Measurements from ENCODE around the gene CACNG5.

The CACNG5 gene

GRCh38 chr17:66841328-66841727 lies 6.4 kb downstream of the CACNG5 start:
- peak in 1 of 2 donors; percentile 33 for DNase-seq
- no peaks in the 10 kb centered on the region for H3K36me3 ChIP-seq (ENCODE audit: control insufficient read depth in 1 of 2, insufficient read depth in 2 of 2, low read length in 2 of 2)
- no peak overlapping the region for H3K4me3 ChIP-seq (ENCODE audit: low read depth, low read length)
- H3K79me1 ChIP-seq (ENCODE audit: low read length), result no peaks in the 10 kb centered on the region
- WGBS (ENCODE audit: extremely low coverage, insufficient coverage, insufficient read length), result no CpG with 5 or more reads among the region's 4 CpGs
- H3K14ac ChIP-seq (ENCODE audit: low read length), result no peak overlapping the region
- H3K27me3 ChIP-seq (ENCODE audit: insufficient read depth, low read length), result no peaks in the 10 kb centered on the region
- H3K18ac ChIP-seq (ENCODE audit: low read length), result no peak overlapping the region
- no peak overlapping the region for H3K9ac ChIP-seq (ENCODE audit: low read length)
- peaks cover 5% of the 10 kb centered on the region for H3K9me3 ChIP-seq (ENCODE audit: insufficient read depth, low read depth, low read length)
- no peak overlapping the region for H2BK120ac ChIP-seq (ENCODE audit: insufficient read depth, low read length, poor library complexity)
- no peak overlapping the region for H2AFZ ChIP-seq (ENCODE audit: insufficient read depth, low read length, poor library complexity)
- no peak overlapping the region for H3K23ac ChIP-seq (ENCODE audit: low read length)
- H2BK5ac ChIP-seq (ENCODE audit: low read depth, low read length, poor library complexity), result no peak overlapping the region
- no peak overlapping the region for H3K27ac ChIP-seq (ENCODE audit: low read depth, low read length)
- H2AK5ac ChIP-seq (ENCODE audit: low read length), result no peak overlapping the region
- no peak overlapping the region for H4K91ac ChIP-seq (ENCODE audit: low read depth, low read length)
- H3K79me2 ChIP-seq (ENCODE audit: control insufficient read depth, insufficient read depth, low read length, poor library complexity), result no peaks in the 10 kb centered on the region
- H3K4me1 ChIP-seq (ENCODE audit: control insufficient read depth in 1 of 2, insufficient read depth in 2 of 2, low read length in 2 of 2), result no peaks in the 10 kb centered on the region
- no peak overlapping the region for H4K8ac ChIP-seq (ENCODE audit: low read depth, low read length)
- no peak overlapping the region for H4K12ac ChIP-seq (ENCODE audit: low read depth, low read length)
- no peak overlapping the region for H3K4me2 ChIP-seq (ENCODE audit: low read length)
- no peak overlapping the region for H3K4ac ChIP-seq (ENCODE audit: low read depth, low read length)
- H2BK12ac ChIP-seq (ENCODE audit: low read length), result no peak overlapping the region

- Histone ChIP-seq H4K12ac (ENCODE audit: low read depth, low read length) (no peak overlapping the region), H3K18ac (ENCODE audit: low read length) (no peak overlapping the region), H3K4me3 (ENCODE audit: low read depth, low read length) (no peak overlapping the region), H3K27ac (ENCODE audit: low read depth, low read length) (no peak overlapping the region), H3K36me3 (ENCODE audit: control insufficient read depth in 1 of 2, insufficient read depth in 2 of 2, low read length in 2 of 2) (no peaks in the 10 kb centered on the region), H2BK12ac (ENCODE audit: low read length) (no peak overlapping the region), H2BK120ac (ENCODE audit: insufficient read depth, low read length, poor library complexity) (no peak overlapping the region), H3K27me3 (ENCODE audit: insufficient read depth, low read length) (no peaks in the 10 kb centered on the region), H3K4me2 (ENCODE audit: low read length) (no peak overlapping the region), H2AK5ac (ENCODE audit: low read length) (no peak overlapping the region), H3K4me1 (ENCODE audit: control insufficient read depth in 1 of 2, insufficient read depth in 2 of 2, low read length in 2 of 2) (no peaks in the 10 kb centered on the region), H3K23ac (ENCODE audit: low read length) (no peak overlapping the region), H2BK5ac (ENCODE audit: low read depth, low read length, poor library complexity) (no peak overlapping the region), H3K4ac (ENCODE audit: low read depth, low read length) (no peak overlapping the region), H3K9me3 (ENCODE audit: insufficient read depth, low read depth, low read length) (peaks cover 5% of the 10 kb centered on the region), H4K8ac (ENCODE audit: low read depth, low read length) (no peak overlapping the region), H3K14ac (ENCODE audit: low read length) (no peak overlapping the region), H2AFZ (ENCODE audit: insufficient read depth, low read length, poor library complexity) (no peak overlapping the region), H4K91ac (ENCODE audit: low read depth, low read length) (no peak overlapping the region), H3K79me1 (ENCODE audit: low read length) (no peaks in the 10 kb centered on the region), H3K9ac (ENCODE audit: low read length) (no peak overlapping the region), H3K79me2 (ENCODE audit: control insufficient read depth, insufficient read depth, low read length, poor library complexity) (no peaks in the 10 kb centered on the region)
- WGBS (ENCODE audit: extremely low coverage, insufficient coverage, insufficient read length), result no CpG with 5 or more reads among the region's 4 CpGs
- no peak for DNase-seq
These were observed 6.8 kb downstream of the CACNG5 start for GRCh38 chr17:66841744-66842143.

- Histone ChIP-seq H3K4ac (ENCODE audit: low read depth, low read length) (no peak overlapping the region), H4K91ac (ENCODE audit: low read depth, low read length) (no peak overlapping the region), H3K27me3 (ENCODE audit: insufficient read depth, low read length) (no peaks in the 10 kb centered on the region), H3K4me3 (ENCODE audit: low read depth, low read length) (no peak overlapping the region), H3K23ac (ENCODE audit: low read length) (no peak overlapping the region), H3K27ac (ENCODE audit: low read depth, low read length) (no peak overlapping the region), H3K4me2 (ENCODE audit: low read length) (no peak overlapping the region), H2BK120ac (ENCODE audit: insufficient read depth, low read length, poor library complexity) (no peak overlapping the region), H3K9me3 (ENCODE audit: insufficient read depth, low read depth, low read length) (peaks cover 9% of the 10 kb centered on the region), H2AK5ac (ENCODE audit: low read length) (no peak overlapping the region), H3K18ac (ENCODE audit: low read length) (no peak overlapping the region), H3K9ac (ENCODE audit: low read length) (no peak overlapping the region), H3K79me2 (ENCODE audit: control insufficient read depth, insufficient read depth, low read length, poor library complexity) (no peaks in the 10 kb centered on the region), H4K12ac (ENCODE audit: low read depth, low read length) (no peak overlapping the region), H3K14ac (ENCODE audit: low read length) (no peak overlapping the region), H3K4me1 (ENCODE audit: control insufficient read depth in 1 of 2, insufficient read depth in 2 of 2, low read length in 2 of 2) (no peaks in the 10 kb centered on the region), H3K36me3 (ENCODE audit: control insufficient read depth in 1 of 2, insufficient read depth in 2 of 2, low read length in 2 of 2) (no peaks in the 10 kb centered on the region), H3K79me1 (ENCODE audit: low read length) (no peaks in the 10 kb centered on the region), H2BK5ac (ENCODE audit: low read depth, low read length, poor library complexity) (no peak overlapping the region), H4K8ac (ENCODE audit: low read depth, low read length) (no peak overlapping the region), H2AFZ (ENCODE audit: insufficient read depth, low read length, poor library complexity) (no peak overlapping the region), H2BK12ac (ENCODE audit: low read length) (no peak overlapping the region)
- no CpG with 5 or more reads among the region's 5 CpGs for WGBS (ENCODE audit: extremely low coverage, insufficient coverage, insufficient read length)
- DNase-seq, result no peak
These were observed 7.6 kb downstream of the CACNG5 start for GRCh38 chr17:66842505-66842904.

GRCh38 chr17:66842959-66843358 lies 8.0 kb downstream of the CACNG5 start:
- Histone ChIP-seq H3K18ac (ENCODE audit: low read length) (no peak overlapping the region), H2BK12ac (ENCODE audit: low read length) (no peak overlapping the region), H3K4me2 (ENCODE audit: low read length) (no peak overlapping the region), H3K23ac (ENCODE audit: low read length) (no peak overlapping the region), H3K14ac (ENCODE audit: low read length) (no peak overlapping the region), H3K4ac (ENCODE audit: low read depth, low read length) (no peak overlapping the region), H2AFZ (ENCODE audit: insufficient read depth, low read length, poor library complexity) (no peak overlapping the region), H3K36me3 (ENCODE audit: control insufficient read depth in 1 of 2, insufficient read depth in 2 of 2, low read length in 2 of 2) (no peaks in the 10 kb centered on the region), H3K9ac (ENCODE audit: low read length) (no peak overlapping the region), H3K4me1 (ENCODE audit: control insufficient read depth in 1 of 2, insufficient read depth in 2 of 2, low read length in 2 of 2) (no peaks in the 10 kb centered on the region), H4K8ac (ENCODE audit: low read depth, low read length) (no peak overlapping the region), H3K4me3 (ENCODE audit: low read depth, low read length) (no peak overlapping the region), H4K91ac (ENCODE audit: low read depth, low read length) (no peak overlapping the region), H4K12ac (ENCODE audit: low read depth, low read length) (no peak overlapping the region), H3K27ac (ENCODE audit: low read depth, low read length) (no peak overlapping the region), H2BK5ac (ENCODE audit: low read depth, low read length, poor library complexity) (no peak overlapping the region), H3K79me1 (ENCODE audit: low read length) (no peaks in the 10 kb centered on the region), H3K9me3 (ENCODE audit: insufficient read depth, low read depth, low read length) (peaks cover 13% of the 10 kb centered on the region), H3K27me3 (ENCODE audit: insufficient read depth, low read length) (no peaks in the 10 kb centered on the region), H3K79me2 (ENCODE audit: control insufficient read depth, insufficient read depth, low read length, poor library complexity) (no peaks in the 10 kb centered on the region), H2BK120ac (ENCODE audit: insufficient read depth, low read length, poor library complexity) (no peak overlapping the region), H2AK5ac (ENCODE audit: low read length) (no peak overlapping the region)
- WGBS (ENCODE audit: extremely low coverage, insufficient coverage, insufficient read length), result no CpG with 5 or more reads among the region's 3 CpGs
- no peak for DNase-seq

All from trophoblast cell (in vitro differentiated cells and primary cell).